Panc1 (cell line): ENCODE results near the gene FRMPD1.

Experiments used
- POLR2AphosphoS5 ChIP-seq: IDR thresholded peaks from 2 replicates; pipeline ENCODE4 v1.6.1; 2012; ENCODE audit warnings: mild to moderate bottlenecking, low read depth, low read length, moderate library complexity
- SIN3A ChIP-seq: IDR thresholded peaks from 2 replicates; pipeline ENCODE4 v1.6.1; 2012; ENCODE audit warnings: low read depth, mild to moderate bottlenecking, low read length, moderate library complexity, borderline replicate concordance; ENCODE audit not compliant: insufficient read depth
- TCF7L2 ChIP-seq: IDR thresholded peaks from 2 replicates; pipeline ENCODE4 v1.6.1; 2011; ENCODE audit warnings: mild to moderate bottlenecking, low read depth, low read length, inconsistent platforms
- TF ChIP-seq, protein P1 (sequence below): fragments of 450-650 bp; IDR thresholded peaks from 2 replicates; pipeline ENCODE4 v1.5.1; 2017; ENCODE audit warnings: mild to moderate bottlenecking
- TF ChIP-seq, protein P2 (sequence below), 2 experiments: IDR thresholded peaks; 2 replicates each; pipeline ENCODE4 v1.6.1; 2011 to 2012; ENCODE audit warnings: low read depth in 2 of 2, control low read depth in 1 of 2, low read length in 1 of 2, mild to moderate bottlenecking in 1 of 2, moderate library complexity in 1 of 2; ENCODE audit not compliant: insufficient read depth in 1 of 2

DNA sequence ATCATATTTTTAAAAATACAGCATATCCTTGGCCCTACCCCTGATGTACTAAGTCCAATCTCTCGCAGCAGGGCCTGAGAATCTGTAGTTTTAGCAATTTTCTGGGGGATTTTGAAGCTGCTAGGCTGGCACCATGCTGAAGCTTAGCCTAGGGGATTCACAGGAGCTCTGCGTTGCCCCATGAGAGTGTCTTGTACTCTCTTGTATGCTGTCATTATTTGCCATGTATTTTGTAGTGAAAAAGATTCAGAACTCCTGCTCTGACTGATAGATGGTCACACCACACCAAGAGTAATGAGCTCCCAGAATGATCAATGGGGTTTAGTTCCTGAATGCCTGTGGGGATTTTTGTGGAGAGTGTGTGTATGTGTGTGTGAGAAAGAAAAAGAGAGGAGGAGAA is 82.2 kb downstream of the FRMPD1 start:
- TF ChIP-seq, protein P1, sequence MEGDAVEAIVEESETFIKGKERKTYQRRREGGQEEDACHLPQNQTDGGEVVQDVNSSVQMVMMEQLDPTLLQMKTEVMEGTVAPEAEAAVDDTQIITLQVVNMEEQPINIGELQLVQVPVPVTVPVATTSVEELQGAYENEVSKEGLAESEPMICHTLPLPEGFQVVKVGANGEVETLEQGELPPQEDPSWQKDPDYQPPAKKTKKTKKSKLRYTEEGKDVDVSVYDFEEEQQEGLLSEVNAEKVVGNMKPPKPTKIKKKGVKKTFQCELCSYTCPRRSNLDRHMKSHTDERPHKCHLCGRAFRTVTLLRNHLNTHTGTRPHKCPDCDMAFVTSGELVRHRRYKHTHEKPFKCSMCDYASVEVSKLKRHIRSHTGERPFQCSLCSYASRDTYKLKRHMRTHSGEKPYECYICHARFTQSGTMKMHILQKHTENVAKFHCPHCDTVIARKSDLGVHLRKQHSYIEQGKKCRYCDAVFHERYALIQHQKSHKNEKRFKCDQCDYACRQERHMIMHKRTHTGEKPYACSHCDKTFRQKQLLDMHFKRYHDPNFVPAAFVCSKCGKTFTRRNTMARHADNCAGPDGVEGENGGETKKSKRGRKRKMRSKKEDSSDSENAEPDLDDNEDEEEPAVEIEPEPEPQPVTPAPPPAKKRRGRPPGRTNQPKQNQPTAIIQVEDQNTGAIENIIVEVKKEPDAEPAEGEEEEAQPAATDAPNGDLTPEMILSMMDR = no peak
- TF ChIP-seq POLR2AphosphoS5 (no peak), SIN3A (no peak), TCF7L2 (no peak)
- TF ChIP-seq, protein P2, sequence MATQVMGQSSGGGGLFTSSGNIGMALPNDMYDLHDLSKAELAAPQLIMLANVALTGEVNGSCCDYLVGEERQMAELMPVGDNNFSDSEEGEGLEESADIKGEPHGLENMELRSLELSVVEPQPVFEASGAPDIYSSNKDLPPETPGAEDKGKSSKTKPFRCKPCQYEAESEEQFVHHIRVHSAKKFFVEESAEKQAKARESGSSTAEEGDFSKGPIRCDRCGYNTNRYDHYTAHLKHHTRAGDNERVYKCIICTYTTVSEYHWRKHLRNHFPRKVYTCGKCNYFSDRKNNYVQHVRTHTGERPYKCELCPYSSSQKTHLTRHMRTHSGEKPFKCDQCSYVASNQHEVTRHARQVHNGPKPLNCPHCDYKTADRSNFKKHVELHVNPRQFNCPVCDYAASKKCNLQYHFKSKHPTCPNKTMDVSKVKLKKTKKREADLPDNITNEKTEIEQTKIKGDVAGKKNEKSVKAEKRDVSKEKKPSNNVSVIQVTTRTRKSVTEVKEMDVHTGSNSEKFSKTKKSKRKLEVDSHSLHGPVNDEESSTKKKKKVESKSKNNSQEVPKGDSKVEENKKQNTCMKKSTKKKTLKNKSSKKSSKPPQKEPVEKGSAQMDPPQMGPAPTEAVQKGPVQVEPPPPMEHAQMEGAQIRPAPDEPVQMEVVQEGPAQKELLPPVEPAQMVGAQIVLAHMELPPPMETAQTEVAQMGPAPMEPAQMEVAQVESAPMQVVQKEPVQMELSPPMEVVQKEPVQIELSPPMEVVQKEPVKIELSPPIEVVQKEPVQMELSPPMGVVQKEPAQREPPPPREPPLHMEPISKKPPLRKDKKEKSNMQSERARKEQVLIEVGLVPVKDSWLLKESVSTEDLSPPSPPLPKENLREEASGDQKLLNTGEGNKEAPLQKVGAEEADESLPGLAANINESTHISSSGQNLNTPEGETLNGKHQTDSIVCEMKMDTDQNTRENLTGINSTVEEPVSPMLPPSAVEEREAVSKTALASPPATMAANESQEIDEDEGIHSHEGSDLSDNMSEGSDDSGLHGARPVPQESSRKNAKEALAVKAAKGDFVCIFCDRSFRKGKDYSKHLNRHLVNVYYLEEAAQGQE (IDR thresholded peaks at IDR 0.05; ENCODE audit: insufficient read depth in 1 of 2, low read depth in 2 of 2, low read length in 1 of 2) = no peak
